Right lobe of liver (tissue), 6 donors: ENCODE data around the gene EN1. TPM values are rescaled to one million over a fixed set of nuclear protein-coding genes. Genes with fewer than 3 reads are reported as not detected.

ENCODE experiments used
- ATAC-seq, 4 donors: fragments of 200-7000 bp; cut with Tn5 transposase; one replicate each; pipeline ENCODE4 v1.9.1; 2020; ENCODE audit warnings: mild to moderate bottlenecking in 4 of 4, moderate library complexity in 4 of 4
- DNase-seq, 3 donors: peaks; one replicate each; pipeline ENCODE4 v3.0.0-alpha.2; 2020
- H3K27ac ChIP-seq, 3 donors: fragments of 200-600 bp; one replicate each; pipeline ENCODE4 v1.8.0; 2022
- H3K27me3 ChIP-seq, 2 donors: fragments of 200-600 bp; one replicate each; pipeline ENCODE4 v1.8.0; 2022
- H3K36me3 ChIP-seq, 4 donors: fragments of 200-600 bp; sonication (generic) in 1 of 4; one replicate each; pipeline versions ENCODE4 v1.5.1 to v1.8.0; 2017 to 2022; ENCODE audit warnings: control low read depth in 1 of 4
- H3K4me1 ChIP-seq, 4 donors: fragments of 200-600 bp; sonication (generic) in 1 of 4; one replicate each; pipeline versions ENCODE4 v1.5.1 to v1.8.0; 2017 to 2022; ENCODE audit warnings: control low read depth in 1 of 4
- H3K4me3 ChIP-seq, 3 donors: fragments of 200-600 bp; one replicate each; pipeline ENCODE4 v1.8.0; 2022
- H3K9me3 ChIP-seq, 4 donors: fragments of 200-600 bp; sonication (generic) in 1 of 4; one replicate each; pipeline versions ENCODE4 v1.5.1 to v1.8.0; 2017 to 2022; ENCODE audit warnings: control low read depth in 1 of 4
- CTCF ChIP-seq, 4 donors: fragments of 200-600 bp in 3 of 4; fragments of 450-650 bp in 1 of 4; IDR thresholded peaks; one replicate each; pipeline versions ENCODE4 v1.5.1 to v1.8.0; 2016 to 2022; ENCODE audit warnings: antibody characterized with exemption in 4 of 4, mild to moderate bottlenecking in 2 of 4
- POLR2A ChIP-seq: fragments of 450-650 bp; IDR thresholded peaks from one replicate; pipeline ENCODE4 v1.6.1; 2017; ENCODE audit warnings: antibody characterized with exemption, mild to moderate bottlenecking
- WGBS: methylation state at CpG from one replicate; pipeline ENCODE4 v1.1.6; 2018; ENCODE audit warnings: low coverage, low lambda C conversion rate; ENCODE audit not compliant: insufficient coverage; ENCODE audit errors: missing lambda C conversion rate; 5-methylcytosine and 5-hydroxymethylcytosine counted together
- intact Hi-C, 2 donors: fragments of 100-400 bp; cut with DNase I; formaldehyde crosslinking; loops; one replicate each; pipeline versions ENCODE4 v1.11.2 to v1.14.1; 2022
- total RNA-seq, 6 experiments: library from RNA; depleted of rRNA in 2 of 6; stranded (reverse); fragments of >200 nt in 2 of 6; fragmentation: NEBNext Ultra II Directional in 3 of 6; extraction: Animal tissue kit (Norgen Biotek cat#: 25700) in 3 of 6; gene quantifications; one replicate each; pipeline versions ENCODE4 v1.1.0 to v1.2.4, GENCODE V29; 2016 to 2023
- donor health status: DM: no; HTN: yes; CAD: no.
- donor health status: DM: no; HTN: no; CAD: no.
- donor health status: DM: no; HTN: no; CAD: no.
- donor health status: DM: no; HTN: yes; CAD: no.
- donor health status: DM: no; HTN: yes; CAD: no.

The EN1 gene
- total RNA-seq, 6 experiments from 2014 or later = not detected

GRCh38 chr2:118854507-118855345, 7.3 kb upstream of the EN1 start:
- TF ChIP-seq POLR2A = no peak
- TF ChIP-seq CTCF (IDR thresholded peaks at IDR 0.05) = no peak
- H3K27me3 ChIP-seq = peaks cover 30 to 68% of the 10 kb centered on the region in 2 donors
- 3% methylated on average over 23 of the region's 33 CpGs for WGBS
- no peak for DNase-seq
- no peak for ATAC-seq
- no peaks in the 10 kb centered on the region for H3K9me3 ChIP-seq
- no peaks in the 10 kb centered on the region for H3K36me3 ChIP-seq
- no peak overlapping the region for H3K4me3 ChIP-seq
- intact Hi-C loops = loop anchor here in 1 of 2 donors (10.0 kb wide), 1 partner anchor 650 kb away; no protein-coding TSS in a partner anchor
- no peak overlapping the region for H3K27ac ChIP-seq
- peaks cover 0 to 11% (median 4%) of the 10 kb centered on the region in 4 donors for H3K4me1 ChIP-seq

GRCh38 chr2:118853651-118854291, 6.3 kb upstream of the EN1 start:
- TF ChIP-seq POLR2A (no peak), CTCF (IDR thresholded peaks at IDR 0.05) (no peak)
- Histone ChIP-seq H3K27me3 (peaks cover 25 to 71% of the 10 kb centered on the region in 2 donors), H3K9me3 (no peaks in the 10 kb centered on the region), H3K36me3 (no peaks in the 10 kb centered on the region), H3K27ac (no peak overlapping the region), H3K4me3 (no peak overlapping the region), H3K4me1 (peaks cover 0 to 11% (median 4%) of the 10 kb centered on the region in 4 donors)
- intact Hi-C loops = loop anchor here in 1 of 2 donors (10.0 kb wide), 1 partner anchor 649 kb away; no protein-coding TSS in a partner anchor
- ATAC-seq = no peak
- DNase-seq = no peak
- 5% methylated on average over 36 of the region's 42 CpGs for WGBS

- ATAC-seq (no peak), DNase-seq (no peak)
- TF ChIP-seq CTCF (IDR thresholded peaks at IDR 0.05) (no peak), POLR2A (no peak)
- no peak overlapping the region for H3K4me3 ChIP-seq
- H3K27me3 ChIP-seq = peaks cover 24 to 71% of the 10 kb centered on the region in 2 donors
- peaks cover 0 to 11% (median 4%) of the 10 kb centered on the region in 4 donors for H3K4me1 ChIP-seq
- WGBS = 4% methylated on average over 15 of the region's 25 CpGs
- no peaks in the 10 kb centered on the region for H3K36me3 ChIP-seq
- intact Hi-C loops = loop anchor here in 1 of 2 donors (10.0 kb wide), 1 partner anchor 648 kb away; no protein-coding TSS in a partner anchor
- no peaks in the 10 kb centered on the region for H3K9me3 ChIP-seq
- no peak overlapping the region for H3K27ac ChIP-seq
Measured at GRCh38 chr2:118853129-118853640, 5.7 kb upstream of the EN1 start.

- H3K4me1 ChIP-seq = peaks cover 0 to 14% (median 4%) of the 10 kb centered on the region in 4 donors
- no peak overlapping the region for H3K27ac ChIP-seq
- H3K4me3 ChIP-seq = no peak overlapping the region
- H3K27me3 ChIP-seq = peaks cover 24 to 70% of the 10 kb centered on the region in 2 donors
- H3K36me3 ChIP-seq = no peaks in the 10 kb centered on the region
- intact Hi-C loops = loop anchor here in 1 of 2 donors (10.0 kb wide), 1 partner anchor 648 kb away; no protein-coding TSS in a partner anchor
- ATAC-seq = no peak
- no peaks in the 10 kb centered on the region for H3K9me3 ChIP-seq
- DNase-seq = no peak
- 2% methylated on average over 22 of the region's 31 CpGs for WGBS
- no peak for TF ChIP-seq CTCF (IDR thresholded peaks at IDR 0.05)
- TF ChIP-seq POLR2A = no peak
Measured at GRCh38 chr2:118852605-118853128, 5.2 kb upstream of the EN1 start.
